HG03175 (cell line): Measurements from ENCODE around the gene LONP1.

Experiments
- ATAC-seq: cut with Tn5 transposase; IDR thresholded peaks from one replicate; pipeline ENCODE4 v1.9.1; 2021; ENCODE audit warnings: mild to moderate bottlenecking, moderate library complexity; ENCODE audit not compliant: unreplicated experiment

LONP1 gene

GRCh38 chr19:5655412-5655811, 64.5 kb downstream of the LONP1 start:
- no peak for ATAC-seq

- ATAC-seq = no peak
Observed at GRCh38 chr19:5654931-5655330, 65.0 kb downstream of the LONP1 start.

GRCh38 chr19:5652261-5652660, 67.7 kb downstream of the LONP1 start:
- ATAC-seq = no peak

GRCh38 chr19:5651361-5651760, 68.6 kb downstream of the LONP1 start:
- no peak for ATAC-seq

GRCh38 chr19:5648464-5648863, 71.5 kb downstream of the LONP1 start:
- no peak for ATAC-seq

- ATAC-seq = no peak
Observed at GRCh38 chr19:5646703-5647102, 73.2 kb downstream of the LONP1 start.

- no peak for ATAC-seq
Observed at GRCh38 chr19:5645409-5645808, 74.5 kb downstream of the LONP1 start.

- ATAC-seq = no peak
Observed at GRCh38 chr19:5644037-5644436, 75.9 kb downstream of the LONP1 start.

GRCh38 chr19:5643060-5643459, 76.9 kb downstream of the LONP1 start:
- no peak for ATAC-seq

GRCh38 chr19:5642204-5642603, 77.7 kb downstream of the LONP1 start:
- no peak for ATAC-seq
